ENCODE measurements around the gene CD36.

DNA sequence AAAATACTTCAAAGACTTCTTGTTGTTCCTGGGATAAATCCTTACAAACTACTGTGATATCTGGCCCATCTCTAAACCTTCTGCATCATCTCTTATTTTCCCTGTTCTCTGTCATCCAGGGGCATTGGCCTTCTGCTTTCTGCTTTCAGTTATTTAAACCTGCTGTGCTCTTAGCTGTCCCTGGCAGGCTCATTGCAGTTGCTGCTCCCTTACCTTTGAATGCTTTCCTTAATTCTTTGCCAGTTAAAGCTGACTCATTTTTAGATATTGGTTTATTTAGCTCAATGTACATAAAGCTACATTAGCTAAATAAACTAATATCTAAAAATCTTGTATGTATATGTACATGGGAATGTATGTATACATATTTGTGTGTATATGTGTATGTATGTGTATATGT is 40.6 kb upstream of the CD36 start:
- TF ChIP-seq, protein P1, sequence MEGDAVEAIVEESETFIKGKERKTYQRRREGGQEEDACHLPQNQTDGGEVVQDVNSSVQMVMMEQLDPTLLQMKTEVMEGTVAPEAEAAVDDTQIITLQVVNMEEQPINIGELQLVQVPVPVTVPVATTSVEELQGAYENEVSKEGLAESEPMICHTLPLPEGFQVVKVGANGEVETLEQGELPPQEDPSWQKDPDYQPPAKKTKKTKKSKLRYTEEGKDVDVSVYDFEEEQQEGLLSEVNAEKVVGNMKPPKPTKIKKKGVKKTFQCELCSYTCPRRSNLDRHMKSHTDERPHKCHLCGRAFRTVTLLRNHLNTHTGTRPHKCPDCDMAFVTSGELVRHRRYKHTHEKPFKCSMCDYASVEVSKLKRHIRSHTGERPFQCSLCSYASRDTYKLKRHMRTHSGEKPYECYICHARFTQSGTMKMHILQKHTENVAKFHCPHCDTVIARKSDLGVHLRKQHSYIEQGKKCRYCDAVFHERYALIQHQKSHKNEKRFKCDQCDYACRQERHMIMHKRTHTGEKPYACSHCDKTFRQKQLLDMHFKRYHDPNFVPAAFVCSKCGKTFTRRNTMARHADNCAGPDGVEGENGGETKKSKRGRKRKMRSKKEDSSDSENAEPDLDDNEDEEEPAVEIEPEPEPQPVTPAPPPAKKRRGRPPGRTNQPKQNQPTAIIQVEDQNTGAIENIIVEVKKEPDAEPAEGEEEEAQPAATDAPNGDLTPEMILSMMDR (IDR thresholded peaks at IDR 0.05), result no peak
- TF ChIP-seq POLR2AphosphoS5 (IDR thresholded peaks at IDR 0.05), result no peak

Data from transverse colon (tissue), 4 donors.